ENCODE results near the gene HNRNPCL2.
"Not testable (repeated sequence)": the region's sequence is repeated elsewhere in the genome, so short reads cannot be mapped to it uniquely, and the experiment has no call there.

Gene HNRNPCL2

DNA sequence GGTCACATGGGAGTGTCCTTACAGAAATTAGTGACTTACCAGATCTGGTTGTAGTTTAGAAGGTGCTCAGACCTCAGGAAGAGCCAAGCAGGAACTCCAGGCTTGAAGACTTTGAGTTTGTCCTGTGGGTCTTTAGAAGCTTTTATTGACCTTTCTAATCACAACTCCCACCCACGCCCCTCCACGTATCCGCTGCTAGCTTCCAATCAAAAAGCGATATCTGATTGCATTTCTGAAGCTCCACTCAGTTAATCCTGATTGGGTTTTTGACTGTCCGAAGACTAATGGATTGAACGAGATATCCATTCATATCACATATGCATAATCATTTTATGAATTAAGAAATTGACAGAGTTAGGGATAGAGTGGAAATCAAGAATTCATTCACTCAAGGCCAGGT lies at the start of gene HNRNPCL2:
HNRNPCL2 (minus strand) TSS at position 101 of the 400 bp plus-strand sequence. CDS start 454 bp downstream, outside the sequence.
- DNase-seq, result not testable (repeated sequence)

GRCh38 chr1:13165531-13165930 lies 48.9 kb upstream of the HNRNPCL2 start, which contains the start of gene HNRNPCL4:
Gene HNRNPCL4, minus strand, starts transcription at chr1:13165631. Its CDS starts 164 bp downstream, at chr1:13165467.
- DNase-seq, result not testable (repeated sequence)

GRCh38 chr1:13155909-13156308 lies 39.3 kb upstream of the HNRNPCL2 start, which contains the start of gene PRAMEF26:
Gene PRAMEF26, minus strand, starts transcription at chr1:13156009. Its CDS starts 2,914 bp downstream, at chr1:13153095.
- not testable (repeated sequence) for DNase-seq

DNA sequence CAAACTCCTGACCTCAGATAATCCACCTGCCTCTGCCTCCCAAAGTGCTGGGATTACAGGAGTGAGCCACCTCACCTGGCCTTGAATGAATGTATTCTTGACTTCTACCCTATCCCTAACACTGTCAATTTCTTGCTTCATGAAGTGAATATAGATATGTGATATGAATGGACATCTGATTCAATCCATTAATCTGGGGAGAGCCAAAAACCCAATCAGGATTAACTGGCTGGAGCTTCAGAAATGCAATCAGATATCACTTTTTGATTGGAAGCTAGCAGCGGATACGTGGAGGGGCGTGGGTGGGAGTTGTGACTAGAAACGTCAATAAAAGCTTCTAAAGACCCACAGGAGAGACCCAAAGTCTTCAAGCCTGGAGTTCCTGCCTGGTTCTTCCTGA lies 46.2 kb downstream of the HNRNPCL2 start, which contains the start of gene PRAMEF25:
PRAMEF25 (plus strand) TSS at position 301 of the 400 bp plus-strand sequence. CDS start 2,920 bp downstream, outside the sequence.
- DNase-seq, result not testable (repeated sequence)

Measured in DMS79 treated with DMSO at 0.1 percent for 48 hours (cell line).